Subcutaneous abdominal adipose tissue (tissue), 5 donors: ENCODE results near the gene MARK2.

Source experiments
- H3K27ac ChIP-seq: one replicate; pipeline ENCODE4 v1.7.0; 2013; ENCODE audit warnings: low read depth, mild to moderate bottlenecking, inconsistent platforms, low read length, moderate library complexity
- H3K27me3 ChIP-seq, 5 donors: one replicate each; pipeline ENCODE4 v1.7.0; 2013; ENCODE audit warnings: low read length in 5 of 5, inconsistent platforms in 1 of 5; ENCODE audit not compliant: control insufficient read depth in 5 of 5, insufficient read depth in 4 of 5
- H3K36me3 ChIP-seq, 5 donors: one replicate each; pipeline ENCODE4 v1.7.0; 2013; ENCODE audit warnings: low read length in 5 of 5; ENCODE audit not compliant: control insufficient read depth in 5 of 5, insufficient read depth in 5 of 5
- H3K4me1 ChIP-seq, 5 donors: one replicate each; pipeline ENCODE4 v1.7.0; 2013; ENCODE audit warnings: low read length in 5 of 5, mild to moderate bottlenecking in 3 of 5, moderate library complexity in 1 of 5; ENCODE audit not compliant: control insufficient read depth in 5 of 5, insufficient read depth in 5 of 5
- H3K4me3 ChIP-seq, 5 donors: one replicate each; pipeline ENCODE4 v1.7.0; 2013; ENCODE audit warnings: low read length in 5 of 5, low read depth in 1 of 5
- H3K9ac ChIP-seq, 5 donors: one replicate each; pipeline ENCODE4 v1.7.0; 2013; ENCODE audit warnings: low read length in 5 of 5, mild to moderate bottlenecking in 4 of 5, moderate library complexity in 3 of 5
- H3K9me3 ChIP-seq, 5 donors: one replicate each; pipeline ENCODE4 v1.7.0; 2013; ENCODE audit warnings: low read length in 5 of 5; ENCODE audit not compliant: control insufficient read depth in 5 of 5
- donor health status: healthy.
- donor health status: healthy.
- donor health status: healthy.
- donor health status: healthy.
- donor health status: healthy.

Gene MARK2

DNA sequence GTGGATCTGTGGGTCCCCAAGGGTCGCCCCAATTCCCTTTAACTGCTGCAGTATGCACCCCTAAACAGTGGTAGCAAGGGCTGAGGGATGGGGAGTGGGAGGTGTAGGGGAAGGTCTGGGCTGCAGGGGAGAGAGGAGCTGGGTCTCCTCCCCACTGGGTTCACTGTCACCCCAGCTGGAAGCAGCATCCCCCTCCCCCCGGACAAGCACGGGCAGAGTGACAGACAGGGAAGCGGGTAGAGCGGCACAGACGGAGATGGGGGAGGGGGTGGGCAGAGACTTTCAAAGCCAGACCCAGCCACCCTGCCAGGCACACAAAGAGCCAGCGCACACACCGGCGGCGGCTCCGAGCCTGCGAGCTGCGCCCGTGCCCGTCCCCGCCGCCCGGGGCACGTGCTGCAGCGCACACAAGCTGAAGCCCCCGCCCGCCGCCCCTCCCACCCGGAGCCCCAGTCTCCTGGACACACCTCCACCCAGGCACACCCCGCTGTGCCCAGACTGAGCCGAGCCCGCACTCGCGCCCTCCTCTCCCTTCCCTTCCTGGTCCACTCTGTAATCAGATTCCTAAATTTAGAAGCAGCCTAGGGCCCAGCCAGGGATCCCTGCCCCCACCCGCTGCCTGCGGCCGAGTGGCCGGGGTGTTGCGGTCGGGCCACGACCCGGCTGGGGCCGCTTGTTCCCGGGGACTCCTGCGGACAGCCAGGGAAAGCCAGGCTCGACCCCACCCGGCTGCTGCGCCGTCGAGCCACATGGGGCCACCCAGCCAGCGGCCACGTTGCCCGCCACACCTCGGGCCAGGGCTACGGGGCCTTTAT, 79.0 kb downstream of the MARK2 start:
- H3K4me1 ChIP-seq: peaks cover 0 to 54% (median 47%) of the 10 kb centered on the region in 5 donors
- no peaks in the 10 kb centered on the region for H3K36me3 ChIP-seq
- peak overlapping the region; percentile 53 to 66 (median 61) for H3K4me3 ChIP-seq
- H3K27ac ChIP-seq: peak overlapping the region; percentile 46
- no peaks in the 10 kb centered on the region for H3K27me3 ChIP-seq
- H3K9me3 ChIP-seq: peaks cover 0 to 4% (median 0%) of the 10 kb centered on the region in 5 donors
- H3K9ac ChIP-seq: peak overlapping the region in 4 of 5 donors; percentile 7 to 45 (median 9)

DNA sequence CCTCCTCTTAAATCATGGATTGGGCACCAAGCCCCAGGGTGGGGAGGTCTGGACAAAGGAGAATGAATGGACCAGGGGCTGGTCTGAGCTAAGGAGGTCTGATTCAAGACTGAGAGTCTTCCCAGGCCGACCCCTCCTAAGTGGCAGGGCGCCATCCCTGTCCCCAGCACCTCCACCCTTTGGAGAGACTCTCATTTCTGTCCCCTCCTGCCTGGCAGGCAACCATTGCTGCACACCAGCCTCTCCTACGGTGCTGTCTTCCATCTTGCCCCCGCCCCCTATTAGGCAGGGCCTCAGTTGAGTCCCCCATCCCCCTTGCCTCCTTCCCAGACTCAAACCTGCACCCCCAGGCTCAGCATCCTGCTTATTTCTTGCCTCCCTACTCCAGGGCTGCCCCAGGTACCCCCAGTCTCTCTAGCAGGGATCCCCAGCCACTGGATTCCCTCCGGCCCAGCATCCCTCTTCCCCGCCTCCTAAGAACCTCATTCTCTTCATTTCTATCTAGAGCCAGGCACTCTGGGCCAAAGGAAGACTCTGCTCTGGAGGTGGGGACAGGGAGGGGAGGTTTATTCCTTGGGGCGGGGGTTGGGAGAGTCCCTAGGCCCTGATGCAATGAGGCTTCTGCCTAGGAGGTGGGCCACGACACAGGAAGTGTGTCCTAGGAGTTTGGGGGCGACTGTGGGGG, 79.7 kb downstream of the MARK2 start:
- peaks cover 0 to 4% (median 0%) of the 10 kb centered on the region in 5 donors for H3K9me3 ChIP-seq
- H3K36me3 ChIP-seq: no peaks in the 10 kb centered on the region
- peak overlapping the region in 4 of 5 donors; percentile 36 to 66 (median 58) for H3K4me3 ChIP-seq
- peak overlapping the region; percentile 46 for H3K27ac ChIP-seq
- H3K27me3 ChIP-seq: no peaks in the 10 kb centered on the region
- H3K4me1 ChIP-seq: peaks cover 0 to 54% (median 47%) of the 10 kb centered on the region in 5 donors
- peak overlapping the region in 1 of 5 donors; percentile 10 for H3K9ac ChIP-seq

DNA sequence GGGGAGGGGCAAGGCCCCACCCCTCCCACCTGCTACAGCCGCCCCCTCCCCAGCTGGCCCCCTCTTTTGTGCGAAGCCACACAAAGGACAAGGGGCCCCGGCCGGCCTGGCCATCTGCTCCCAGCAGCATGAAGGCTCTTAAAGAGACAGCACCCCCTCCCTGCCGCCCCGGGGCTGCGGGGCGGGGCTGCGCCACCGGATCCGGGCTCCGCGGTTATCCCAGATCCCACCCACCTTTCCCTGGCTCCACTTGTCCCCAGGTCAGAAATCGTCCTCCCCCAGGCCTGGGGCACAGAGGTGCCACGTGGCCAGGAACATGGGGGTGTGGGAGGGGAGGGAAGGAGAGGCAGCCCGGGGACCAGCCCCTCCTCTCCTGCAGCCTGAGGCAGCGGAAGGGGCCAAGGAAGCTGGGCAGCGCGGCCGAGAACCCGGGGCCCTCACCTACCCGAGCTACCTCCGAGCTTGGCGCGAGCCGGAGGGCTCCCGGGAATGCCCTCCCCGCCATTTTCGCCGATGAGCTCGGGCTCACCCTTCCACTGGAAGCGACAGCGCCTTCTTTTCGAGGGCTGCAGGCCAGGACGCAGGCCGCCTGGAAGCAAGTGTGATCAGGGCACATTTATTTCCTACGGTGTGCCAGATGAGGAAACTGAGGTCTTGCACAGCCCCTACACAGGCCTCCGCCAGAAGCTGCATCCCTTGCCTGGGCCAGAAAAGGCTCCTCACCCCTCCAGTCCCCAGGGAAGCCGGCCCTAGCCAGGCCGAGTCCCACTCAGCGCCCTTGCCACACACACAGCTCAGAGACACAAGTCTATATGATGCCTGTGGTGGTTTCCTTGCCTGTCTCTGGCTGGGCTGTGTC, 80.6 kb downstream of the MARK2 start:
- Histone ChIP-seq H3K4me3 (peak overlapping the region in 4 of 5 donors; percentile 36 to 63 (median 58)), H3K9me3 (peaks cover 0 to 4% (median 0%) of the 10 kb centered on the region in 5 donors), H3K36me3 (no peaks in the 10 kb centered on the region), H3K27me3 (no peaks in the 10 kb centered on the region), H3K27ac (peak overlapping the region; percentile 46), H3K9ac (peak overlapping the region in 4 of 5 donors; percentile 40 to 64 (median 56)), H3K4me1 (peaks cover 0 to 54% (median 47%) of the 10 kb centered on the region in 5 donors)

DNA sequence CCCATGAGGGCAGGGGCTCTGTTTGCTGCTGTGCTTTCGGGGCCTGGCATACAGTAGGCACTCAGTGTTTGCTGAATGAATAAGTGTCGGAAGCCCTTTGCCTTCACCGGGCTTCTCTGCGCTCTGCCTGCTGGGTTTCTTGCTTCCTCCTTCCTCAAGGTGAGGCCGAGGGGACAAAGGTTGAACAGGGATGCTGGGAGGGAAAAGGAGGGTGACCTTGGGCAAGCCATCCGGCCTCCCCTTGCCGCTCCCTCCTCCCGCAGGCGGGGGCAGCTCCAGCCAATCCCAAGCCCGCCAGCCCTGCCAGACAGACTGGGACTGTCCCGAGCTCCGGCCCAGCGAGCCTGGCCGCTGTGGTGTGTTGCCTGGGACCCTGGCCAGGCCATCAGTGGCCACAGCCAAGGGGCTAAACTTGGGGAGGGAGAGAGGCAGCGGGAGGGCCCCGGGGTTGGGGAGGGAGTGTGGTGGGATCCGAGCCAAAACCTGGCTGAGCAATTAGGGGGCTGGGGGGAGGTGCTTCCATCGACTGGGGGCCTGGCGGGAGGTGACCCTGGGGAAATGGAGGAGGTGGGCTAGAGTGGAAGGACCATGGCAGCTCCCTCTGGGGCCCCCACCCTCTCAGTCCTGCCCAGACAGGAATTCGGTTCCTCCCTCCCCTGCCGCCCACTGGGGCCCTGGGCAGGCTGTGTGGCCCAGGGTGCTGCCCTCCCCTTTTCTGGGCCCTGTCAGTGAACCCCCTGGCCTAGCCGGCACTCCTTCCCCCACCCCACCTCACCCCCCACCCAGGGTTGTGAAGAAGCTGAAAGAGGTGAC, 81.4 kb downstream of the MARK2 start:
- H3K27ac ChIP-seq: no peak overlapping the region
- peaks cover 0 to 51% (median 46%) of the 10 kb centered on the region in 5 donors for H3K4me1 ChIP-seq
- no peaks in the 10 kb centered on the region for H3K27me3 ChIP-seq
- peak overlapping the region in 2 of 5 donors; percentile 36 to 60 for H3K4me3 ChIP-seq
- peak overlapping the region in 2 of 5 donors; percentile 64 for H3K9ac ChIP-seq
- H3K9me3 ChIP-seq: peaks cover 0 to 4% (median 0%) of the 10 kb centered on the region in 5 donors
- no peaks in the 10 kb centered on the region for H3K36me3 ChIP-seq

DNA sequence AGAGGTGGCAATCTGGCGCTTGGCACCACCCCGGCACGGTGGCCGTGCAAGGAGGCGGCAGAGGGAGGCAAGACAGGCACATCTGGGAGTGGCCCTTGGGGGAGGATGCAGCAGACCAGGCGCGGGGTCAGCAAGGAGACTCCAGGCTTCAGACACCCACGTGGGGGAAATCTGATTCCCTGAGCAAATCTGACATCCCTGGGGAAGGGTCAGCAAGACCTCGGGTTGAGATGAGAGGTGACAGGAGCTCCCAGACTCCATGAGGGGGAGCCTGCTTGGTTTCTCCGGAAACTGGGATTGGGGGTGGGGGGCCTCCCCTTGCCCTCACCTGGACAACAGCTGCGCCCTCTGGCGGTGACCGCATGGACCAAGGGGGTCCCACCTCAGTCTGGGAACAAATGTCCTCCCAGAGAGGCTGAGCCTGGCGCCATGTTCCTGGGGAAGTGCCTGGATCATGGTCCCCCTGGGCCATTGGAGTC, 82.1 kb downstream of the MARK2 start:
- no peak overlapping the region for H3K9ac ChIP-seq
- H3K9me3 ChIP-seq: peaks cover 0 to 4% (median 0%) of the 10 kb centered on the region in 5 donors
- no peaks in the 10 kb centered on the region for H3K36me3 ChIP-seq
- H3K27ac ChIP-seq: no peak overlapping the region
- no peaks in the 10 kb centered on the region for H3K27me3 ChIP-seq
- H3K4me1 ChIP-seq: peaks cover 0 to 46% (median 42%) of the 10 kb centered on the region in 5 donors
- H3K4me3 ChIP-seq: no peak overlapping the region

DNA sequence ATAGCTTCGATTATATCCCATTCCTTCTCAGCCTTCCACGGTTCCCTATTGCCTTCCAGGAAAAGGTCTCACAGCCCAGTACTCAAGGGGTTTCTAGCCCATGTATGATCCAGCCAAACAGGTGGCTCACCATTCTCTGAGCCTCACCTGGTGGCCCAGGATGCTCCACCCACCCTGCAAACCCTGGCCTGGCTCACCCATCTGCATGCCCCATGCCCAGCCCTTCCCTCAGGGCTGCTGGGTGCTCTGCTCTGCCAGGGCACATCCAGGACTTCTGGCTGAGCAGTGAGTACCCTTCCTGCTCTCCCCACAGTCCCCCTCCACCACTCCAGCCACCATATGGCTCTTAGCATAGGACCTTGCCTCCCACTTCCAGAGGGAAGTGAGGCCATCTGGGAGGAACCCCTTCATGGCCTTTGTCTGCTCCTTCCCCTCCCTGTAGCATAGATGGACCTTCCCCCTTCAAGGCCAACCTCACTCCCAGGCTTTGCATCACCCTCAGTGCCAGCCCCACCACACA, 83.8 kb downstream of the MARK2 start:
- H3K27me3 ChIP-seq: no peaks in the 10 kb centered on the region
- no peaks in the 10 kb centered on the region for H3K36me3 ChIP-seq
- peaks cover 0 to 4% (median 0%) of the 10 kb centered on the region in 5 donors for H3K9me3 ChIP-seq
- H3K4me1 ChIP-seq: peaks cover 0 to 32% (median 29%) of the 10 kb centered on the region in 5 donors
- no peak overlapping the region for H3K4me3 ChIP-seq
- H3K9ac ChIP-seq: no peak overlapping the region
- H3K27ac ChIP-seq: no peak overlapping the region

DNA sequence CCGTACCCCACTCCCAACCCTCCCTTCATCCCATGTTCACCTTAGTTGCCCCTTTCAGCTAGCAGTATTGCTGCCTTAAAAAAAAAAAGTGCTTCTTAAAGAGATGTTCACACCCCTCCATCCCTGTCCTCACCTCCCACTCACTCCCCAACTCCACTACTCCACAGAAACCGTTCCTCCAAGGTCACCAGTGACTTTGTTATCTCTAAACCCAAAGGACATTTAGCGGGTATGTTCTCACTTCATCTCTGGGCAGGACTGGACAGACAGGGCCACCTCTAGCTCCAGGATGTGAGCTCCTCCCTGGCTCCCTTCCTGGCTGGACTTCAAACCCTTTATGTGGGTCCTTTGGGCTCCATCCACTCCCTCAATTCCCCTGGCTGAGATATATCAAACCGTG, 84.4 kb downstream of the MARK2 start:
- H3K9ac ChIP-seq: no peak overlapping the region
- no peak overlapping the region for H3K27ac ChIP-seq
- no peak overlapping the region for H3K4me3 ChIP-seq
- H3K27me3 ChIP-seq: no peaks in the 10 kb centered on the region
- no peaks in the 10 kb centered on the region for H3K36me3 ChIP-seq
- H3K4me1 ChIP-seq: peaks cover 0 to 26% (median 23%) of the 10 kb centered on the region in 5 donors
- H3K9me3 ChIP-seq: peaks cover 0 to 4% (median 0%) of the 10 kb centered on the region in 5 donors

DNA sequence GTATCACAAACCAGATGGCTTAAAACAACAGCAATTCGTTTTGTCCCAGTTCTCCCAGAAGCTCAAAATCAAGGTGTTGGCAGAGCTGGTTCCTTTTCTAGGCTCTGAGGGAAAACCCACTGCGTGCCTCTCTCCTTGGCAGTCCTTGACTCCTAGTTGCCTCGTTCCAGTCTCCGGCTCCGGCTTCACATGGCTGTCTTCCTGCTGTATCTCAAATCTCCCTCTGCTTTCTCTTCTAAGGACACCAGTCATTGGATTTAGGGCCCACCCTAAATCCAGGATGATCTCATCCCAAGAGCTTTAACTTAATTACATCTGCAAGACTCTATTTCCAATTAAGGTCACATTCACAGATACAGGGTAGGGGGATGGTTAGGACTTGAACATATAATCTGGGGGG, 90.7 kb downstream of the MARK2 start:
- H3K4me1 ChIP-seq: peaks cover 0 to 9% (median 5%) of the 10 kb centered on the region in 5 donors
- no peak overlapping the region for H3K27ac ChIP-seq
- no peaks in the 10 kb centered on the region for H3K9me3 ChIP-seq

DNA sequence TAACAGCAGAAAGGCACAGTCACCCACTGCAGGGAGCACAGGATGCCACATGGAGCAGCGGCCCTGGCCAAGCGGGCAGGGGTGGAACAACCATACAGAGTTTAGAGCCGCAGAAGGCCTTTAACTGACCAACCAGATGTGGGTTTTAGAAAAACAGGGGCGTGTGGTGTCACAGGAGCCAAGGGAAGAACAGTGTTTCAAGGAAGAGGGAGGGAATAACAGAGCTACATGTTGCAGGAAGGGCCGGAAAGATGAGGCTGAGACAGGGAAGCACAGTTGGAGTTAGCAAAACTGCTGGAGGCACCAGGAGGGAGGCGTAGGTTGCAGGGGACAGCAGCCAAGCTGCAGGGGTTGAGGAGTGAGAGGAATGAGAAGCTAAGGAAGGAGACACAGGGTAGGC, 92.1 kb downstream of the MARK2 start:
- no peaks in the 10 kb centered on the region for H3K9me3 ChIP-seq
- peaks cover 0 to 9% (median 5%) of the 10 kb centered on the region in 5 donors for H3K4me1 ChIP-seq
- no peaks in the 10 kb centered on the region for H3K36me3 ChIP-seq
- H3K9ac ChIP-seq: peak overlapping the region in 1 of 5 donors; percentile 26
- no peak overlapping the region for H3K4me3 ChIP-seq
- no peaks in the 10 kb centered on the region for H3K27me3 ChIP-seq
- no peak overlapping the region for H3K27ac ChIP-seq

More for the DNA sequence above, 90.7 kb downstream of the MARK2 start:
- Histone ChIP-seq H3K4me3 (no peak overlapping the region), H3K27me3 (no peaks in the 10 kb centered on the region), H3K9ac (no peak overlapping the region), H3K36me3 (no peaks in the 10 kb centered on the region)
